Neural cell (in vitro differentiated cells): Measurements from ENCODE around the gene LRRN3. TPM values are rescaled to one million over a fixed set of nuclear protein-coding genes. Genes with fewer than 3 reads are reported as not detected.

Experiments used
- H2AFZ ChIP-seq: fragments of 200-600, 300-800 bp; sonication (generic), shearing (Covaris generic); 2 replicates; pipeline ENCODE4 v1.6.0; 2014; ENCODE audit warnings: low read depth, mild to moderate bottlenecking, antibody characterized with exemption, low read length, moderate library complexity
- H3F3A ChIP-seq: fragments of 200-600 bp; shearing (Covaris generic); 2 replicates; pipeline ENCODE4 v1.6.1; 2016; ENCODE audit warnings: mild to moderate bottlenecking, moderate library complexity, mixed read lengths, antibody characterized with exemption, low read length; ENCODE audit not compliant: insufficient read depth, poor library complexity, severe bottlenecking
- H3K27ac ChIP-seq: fragments of 200-600, 300-800 bp; sonication (generic), shearing (Covaris generic); 2 replicates; pipeline ENCODE4 v1.5.1; 2014; ENCODE audit warnings: mild to moderate bottlenecking, low read length, moderate library complexity
- H3K27me3 ChIP-seq: fragments of 300-800, 200-600 bp; sonication (generic), shearing (Covaris generic); 2 replicates; pipeline ENCODE4 v1.6.0; 2014; ENCODE audit warnings: mild to moderate bottlenecking, low read depth, low read length, moderate library complexity; ENCODE audit not compliant: insufficient read depth
- H3K36me3 ChIP-seq: fragments of 300-800, 200-600 bp; sonication (generic), shearing (Covaris generic); 2 replicates; pipeline ENCODE4 v1.5.1; 2014; ENCODE audit warnings: mild to moderate bottlenecking, antibody characterized with exemption, low read length, moderate library complexity; ENCODE audit not compliant: insufficient read depth
- H3K4me2 ChIP-seq: fragments of 300-800, 200-600 bp; sonication (generic), shearing (Covaris generic); 2 replicates; pipeline ENCODE4 v1.6.0; 2014; ENCODE audit warnings: mild to moderate bottlenecking, low read length
- H3K4me3 ChIP-seq: fragments of 300-800, 200-600 bp; sonication (generic), shearing (Covaris generic); 2 replicates; pipeline ENCODE4 v1.5.1; 2014; ENCODE audit warnings: mild to moderate bottlenecking, low read length, moderate library complexity
- H3K79me2 ChIP-seq: fragments of 200-600 bp; shearing (Covaris generic); replicated peaks from 2 replicates; pipeline ENCODE4 v1.6.0; 2014; ENCODE audit warnings: mild to moderate bottlenecking, low read length, moderate library complexity; ENCODE audit not compliant: insufficient read depth
- H3K9ac ChIP-seq: fragments of 300-800, 200-600 bp; sonication (generic), shearing (Covaris generic); 2 replicates; pipeline ENCODE4 v1.6.1; 2016; ENCODE audit warnings: mild to moderate bottlenecking, low read length, mixed read lengths
- H3K9me2 ChIP-seq: fragments of 200-600 bp; shearing (Covaris generic); 2 replicates; pipeline ENCODE4 v1.6.1; 2016; ENCODE audit warnings: mild to moderate bottlenecking, low read length, mixed read lengths; ENCODE audit not compliant: insufficient read depth
- H3K9me3 ChIP-seq: fragments of 200-600, 300-800 bp; sonication (generic), shearing (Covaris generic); 2 replicates; pipeline ENCODE4 v1.6.1; 2016; ENCODE audit warnings: mild to moderate bottlenecking, mixed run types, low read length, moderate library complexity, mixed read lengths
- H4K20me1 ChIP-seq: fragments of 200-600 bp; shearing (Covaris generic); 2 replicates; pipeline ENCODE4 v1.6.1; 2016; ENCODE audit warnings: mild to moderate bottlenecking, mixed run types; ENCODE audit not compliant: insufficient read depth
- EP300 ChIP-seq: fragments of 450-650 bp; conservative IDR thresholded peaks from 2 replicates; pipeline ENCODE4 v1.6.1; 2014; ENCODE audit warnings: antibody characterized with exemption, mild to moderate bottlenecking, moderate library complexity; ENCODE audit not compliant: poor library complexity, severe bottlenecking
- EZH2 ChIP-seq: fragments of 200-600, 300-800 bp; shearing (Covaris generic), sonication (generic); IDR thresholded peaks from 2 replicates; pipeline ENCODE4 v1.6.1; 2014; ENCODE audit warnings: antibody characterized with exemption, low read length, borderline replicate concordance, mild to moderate bottlenecking; ENCODE audit not compliant: insufficient read depth, poor library complexity, severe bottlenecking
- MXI1 ChIP-seq: fragments of 450-650 bp; conservative IDR thresholded peaks from 2 replicates; pipeline ENCODE4 v1.6.1; 2014; ENCODE audit warnings: antibody characterized with exemption, mild to moderate bottlenecking; ENCODE audit not compliant: poor library complexity, severe bottlenecking
- POLR2AphosphoS5 ChIP-seq: IDR thresholded peaks from 2 replicates; pipeline ENCODE4 v1.6.1; 2012
- RAD21 ChIP-seq: fragments of 450-650 bp; conservative IDR thresholded peaks from 2 replicates; pipeline ENCODE4 v1.6.1; 2014; ENCODE audit warnings: antibody characterized with exemption, mild to moderate bottlenecking, moderate library complexity
- SMC3 ChIP-seq: fragments of 450-650 bp; conservative IDR thresholded peaks from 2 replicates; pipeline ENCODE4 v1.6.1; 2014; ENCODE audit warnings: antibody characterized with exemption, mild to moderate bottlenecking, moderate library complexity; ENCODE audit not compliant: poor library complexity
- TAF1 ChIP-seq: IDR thresholded peaks from 2 replicates; pipeline ENCODE4 v1.6.1; 2012; ENCODE audit warnings: low read depth
- polyA plus RNA-seq: library from polyadenylated mRNA; depleted of rRNA; stranded (reverse); fragments of >200 nt; gene quantifications from 2 replicates; pipeline ENCODE4 v1.2.3, GENCODE V29; 2014
- TF ChIP-seq, protein P1 (sequence below): fragments of 450-650 bp; IDR thresholded peaks from 2 replicates; pipeline ENCODE4 v1.5.1; 2014; ENCODE audit warnings: antibody characterized with exemption, mild to moderate bottlenecking, moderate library complexity; ENCODE audit not compliant: poor library complexity, severe bottlenecking
- TF ChIP-seq, protein P2 (sequence below): IDR thresholded peaks from 2 replicates; pipeline ENCODE4 v1.6.1; 2012; ENCODE audit warnings: borderline replicate concordance

LRRN3 gene
- polyA plus RNA-seq, 1 donor from 2014 or later = 138 TPM

DNA sequence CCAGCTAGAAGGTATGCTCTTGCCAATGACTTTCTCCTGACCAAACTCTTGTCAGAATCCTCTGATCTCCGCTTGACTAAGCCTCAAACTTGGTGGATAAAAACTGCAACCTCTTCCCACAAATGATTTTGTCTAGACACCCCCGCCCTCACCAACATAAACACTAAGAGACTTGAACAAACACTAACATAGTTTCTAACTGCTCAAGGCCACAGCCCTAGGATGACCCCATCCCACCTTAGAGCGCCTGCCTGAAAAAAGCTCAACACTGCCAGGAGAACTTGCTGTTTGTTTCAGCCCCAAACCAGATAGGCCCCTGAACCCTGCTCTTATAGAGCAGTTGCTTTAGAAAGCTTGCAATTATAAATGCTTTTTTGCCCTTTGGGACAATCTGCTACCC lies 71.8 kb downstream of the LRRN3 start:
- Histone ChIP-seq H3K9me2 (no peaks in the 10 kb centered on the region), H3K36me3 (no peaks in the 10 kb centered on the region), H3K9ac (no peak overlapping the region), H3F3A (no peaks in the 10 kb centered on the region), H3K4me3 (no peak overlapping the region), H3K9me3 (no peaks in the 10 kb centered on the region), H4K20me1 (no peaks in the 10 kb centered on the region), H3K27ac (no peak overlapping the region), H3K4me2 (no peak overlapping the region), H2AFZ (no peak overlapping the region), H3K27me3 (no peaks in the 10 kb centered on the region), H3K79me2 (no peaks in the 10 kb centered on the region)
- TF ChIP-seq POLR2AphosphoS5 (no peak), EZH2 (no peak), RAD21 (no peak), SMC3 (no peak), EP300 (no peak)

DNA sequence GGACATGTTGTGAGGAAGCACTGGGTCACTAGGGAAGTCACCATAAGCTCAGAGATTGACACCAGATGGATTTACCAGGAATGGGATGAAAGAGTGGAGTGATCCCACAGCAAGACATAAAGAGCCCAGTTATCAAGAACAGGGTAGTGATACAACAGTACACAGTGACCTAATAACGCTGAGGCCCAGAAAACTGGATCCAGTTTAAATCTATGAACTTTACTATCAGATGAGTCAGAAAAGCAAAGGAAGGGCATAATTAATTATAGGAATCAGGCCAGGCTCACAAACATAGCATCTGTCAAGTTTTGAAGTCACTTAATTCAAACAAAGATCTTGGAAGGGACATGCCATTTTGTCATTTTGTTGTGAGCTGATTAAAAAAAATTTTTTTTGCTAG lies 73.5 kb downstream of the LRRN3 start:
- TF ChIP-seq EP300 (no peak), POLR2AphosphoS5 (no peak), RAD21 (no peak), TAF1 (no peak), MXI1 (no peak), SMC3 (no peak), EZH2 (no peak)
- TF ChIP-seq, protein P1, sequence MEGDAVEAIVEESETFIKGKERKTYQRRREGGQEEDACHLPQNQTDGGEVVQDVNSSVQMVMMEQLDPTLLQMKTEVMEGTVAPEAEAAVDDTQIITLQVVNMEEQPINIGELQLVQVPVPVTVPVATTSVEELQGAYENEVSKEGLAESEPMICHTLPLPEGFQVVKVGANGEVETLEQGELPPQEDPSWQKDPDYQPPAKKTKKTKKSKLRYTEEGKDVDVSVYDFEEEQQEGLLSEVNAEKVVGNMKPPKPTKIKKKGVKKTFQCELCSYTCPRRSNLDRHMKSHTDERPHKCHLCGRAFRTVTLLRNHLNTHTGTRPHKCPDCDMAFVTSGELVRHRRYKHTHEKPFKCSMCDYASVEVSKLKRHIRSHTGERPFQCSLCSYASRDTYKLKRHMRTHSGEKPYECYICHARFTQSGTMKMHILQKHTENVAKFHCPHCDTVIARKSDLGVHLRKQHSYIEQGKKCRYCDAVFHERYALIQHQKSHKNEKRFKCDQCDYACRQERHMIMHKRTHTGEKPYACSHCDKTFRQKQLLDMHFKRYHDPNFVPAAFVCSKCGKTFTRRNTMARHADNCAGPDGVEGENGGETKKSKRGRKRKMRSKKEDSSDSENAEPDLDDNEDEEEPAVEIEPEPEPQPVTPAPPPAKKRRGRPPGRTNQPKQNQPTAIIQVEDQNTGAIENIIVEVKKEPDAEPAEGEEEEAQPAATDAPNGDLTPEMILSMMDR = no peak
- TF ChIP-seq, protein P2, sequence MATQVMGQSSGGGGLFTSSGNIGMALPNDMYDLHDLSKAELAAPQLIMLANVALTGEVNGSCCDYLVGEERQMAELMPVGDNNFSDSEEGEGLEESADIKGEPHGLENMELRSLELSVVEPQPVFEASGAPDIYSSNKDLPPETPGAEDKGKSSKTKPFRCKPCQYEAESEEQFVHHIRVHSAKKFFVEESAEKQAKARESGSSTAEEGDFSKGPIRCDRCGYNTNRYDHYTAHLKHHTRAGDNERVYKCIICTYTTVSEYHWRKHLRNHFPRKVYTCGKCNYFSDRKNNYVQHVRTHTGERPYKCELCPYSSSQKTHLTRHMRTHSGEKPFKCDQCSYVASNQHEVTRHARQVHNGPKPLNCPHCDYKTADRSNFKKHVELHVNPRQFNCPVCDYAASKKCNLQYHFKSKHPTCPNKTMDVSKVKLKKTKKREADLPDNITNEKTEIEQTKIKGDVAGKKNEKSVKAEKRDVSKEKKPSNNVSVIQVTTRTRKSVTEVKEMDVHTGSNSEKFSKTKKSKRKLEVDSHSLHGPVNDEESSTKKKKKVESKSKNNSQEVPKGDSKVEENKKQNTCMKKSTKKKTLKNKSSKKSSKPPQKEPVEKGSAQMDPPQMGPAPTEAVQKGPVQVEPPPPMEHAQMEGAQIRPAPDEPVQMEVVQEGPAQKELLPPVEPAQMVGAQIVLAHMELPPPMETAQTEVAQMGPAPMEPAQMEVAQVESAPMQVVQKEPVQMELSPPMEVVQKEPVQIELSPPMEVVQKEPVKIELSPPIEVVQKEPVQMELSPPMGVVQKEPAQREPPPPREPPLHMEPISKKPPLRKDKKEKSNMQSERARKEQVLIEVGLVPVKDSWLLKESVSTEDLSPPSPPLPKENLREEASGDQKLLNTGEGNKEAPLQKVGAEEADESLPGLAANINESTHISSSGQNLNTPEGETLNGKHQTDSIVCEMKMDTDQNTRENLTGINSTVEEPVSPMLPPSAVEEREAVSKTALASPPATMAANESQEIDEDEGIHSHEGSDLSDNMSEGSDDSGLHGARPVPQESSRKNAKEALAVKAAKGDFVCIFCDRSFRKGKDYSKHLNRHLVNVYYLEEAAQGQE = no peak
- no peaks in the 10 kb centered on the region for H3K36me3 ChIP-seq
- no peaks in the 10 kb centered on the region for H3K79me2 ChIP-seq
- no peaks in the 10 kb centered on the region for H3K9me3 ChIP-seq
- no peak overlapping the region for H3K27ac ChIP-seq
- no peak overlapping the region for H3K9ac ChIP-seq
- no peaks in the 10 kb centered on the region for H3K27me3 ChIP-seq
- H2AFZ ChIP-seq = no peak overlapping the region
- no peak overlapping the region for H3K4me2 ChIP-seq
- H3K9me2 ChIP-seq = no peaks in the 10 kb centered on the region
- H3F3A ChIP-seq = no peaks in the 10 kb centered on the region
- no peak overlapping the region for H3K4me3 ChIP-seq
- H4K20me1 ChIP-seq = no peaks in the 10 kb centered on the region
